ENCODE data around the gene C5orf47. TPM values are rescaled to one million over a fixed set of nuclear protein-coding genes. Genes with fewer than 3 reads are reported as not detected.

C5orf47 gene, protein sequence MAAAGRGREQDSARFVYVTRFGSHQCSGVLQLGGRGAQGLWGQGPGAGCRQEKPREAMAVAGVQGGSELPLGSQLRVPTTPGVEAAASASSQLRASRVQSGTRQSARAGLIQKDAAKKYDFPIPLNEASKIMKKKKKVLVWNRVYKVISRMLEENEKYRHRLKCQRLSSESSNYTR
- total RNA-seq (2021; ENCODE audit: unreplicated experiment) (not detected), Bru-seq, nascent RNA (percentile 16 among the genes with signal in this experiment), BruChase-seq, experiment 1, labeled RNA remaining after a 2-hour chase (percentile 27 among the genes with signal in this experiment), BruChase-seq, experiment 2, labeled RNA remaining after a 6-hour chase (percentile 25 among the genes with signal in this experiment)
- polyA plus RNA-seq (2012; ENCODE audit: insufficient read length), result not detected
- long read RNA-seq, result 0 reads

DNA sequence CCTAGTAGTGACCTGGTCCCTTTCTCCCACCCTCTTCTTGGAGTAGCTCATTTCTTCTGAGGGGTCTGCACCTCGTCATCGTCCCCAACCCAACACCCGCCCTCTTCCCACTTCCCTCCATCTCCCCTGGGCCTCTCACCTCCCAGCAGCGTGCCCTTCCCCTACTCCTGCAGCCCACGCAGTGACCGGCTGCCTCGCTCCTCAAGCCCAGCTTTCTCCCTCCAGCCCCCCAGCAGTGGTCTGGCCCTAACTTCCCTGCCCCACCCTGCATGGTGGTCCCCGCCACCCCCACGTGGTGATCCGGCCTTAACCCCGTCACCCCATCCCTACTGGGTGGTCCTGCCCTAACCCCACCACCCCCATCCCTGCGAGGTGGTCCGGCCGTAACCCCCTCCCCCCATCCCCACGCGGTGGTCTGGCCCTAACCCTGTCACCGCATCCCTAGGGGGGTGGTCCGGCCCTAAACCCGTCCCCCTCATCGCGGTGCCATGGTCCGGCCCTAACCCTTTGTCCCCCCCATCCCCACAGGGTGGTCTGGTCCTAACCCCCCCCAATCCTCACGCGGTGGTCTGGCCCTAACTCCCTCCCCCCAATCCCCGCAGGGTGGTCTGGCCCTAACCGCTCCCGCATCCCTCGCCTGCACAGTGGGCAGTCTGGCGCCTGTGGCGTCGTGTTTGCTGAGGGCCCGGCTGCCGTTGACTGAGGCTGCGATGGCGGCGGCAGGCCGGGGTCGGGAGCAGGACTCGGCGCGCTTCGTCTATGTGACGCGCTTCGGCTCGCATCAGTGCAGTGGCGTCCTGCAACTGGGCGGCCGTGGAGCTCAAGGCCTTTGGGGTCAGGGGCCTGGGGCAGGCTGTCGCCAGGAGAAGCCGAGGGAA, at the start of gene C5orf47:
TSS of gene C5orf47 (plus strand) at position 617 of the 878 bp plus-strand sequence. CDS start at position 711, 94 bp downstream.
- ChIA-PET POLR2A (no interaction called here), CTCF (no interaction called here)
- Histone ChIP-seq H3K4me1 (ENCODE audit: control insufficient read depth, insufficient read depth, low read length) (no peaks in the 10 kb centered on the region), H3K4me3 (ENCODE audit: low read depth in 2 of 2, low read length in 2 of 2) (no peak within 1 kb of the TSS), H3K9me3 (ENCODE audit: control insufficient read depth, insufficient read depth, low read depth, low read length) (no peaks in the 10 kb centered on the region), H3K27me3 (ENCODE audit: control insufficient read depth, insufficient read depth, low read length) (no peaks in the 10 kb centered on the region), H3K36me3 (ENCODE audit: control insufficient read depth, insufficient read depth, low read length) (no peaks in the 10 kb centered on the region), H3K27ac (ENCODE audit: low read length) (no peak within 1 kb of the TSS)
- DNase-seq (ENCODE audit: low read depth, low spot score) (no peak), ATAC-seq (no peak)
- in situ Hi-C loops (cut with HindIII; ENCODE audit: low pct_unique_long_range_greater_than_20kb, low sequenced_read_pairs) (no loop called here), intact Hi-C loops (cut with micrococcal nuclease; ENCODE audit: unreplicated experiment) (no loop called here)
- no peak for TF ChIP-seq SIN3A (IDR thresholded peaks at IDR 0.05; ENCODE audit: borderline replicate concordance, insufficient read depth, low read depth, low read length)
- TF ChIP-seq, protein P1, sequence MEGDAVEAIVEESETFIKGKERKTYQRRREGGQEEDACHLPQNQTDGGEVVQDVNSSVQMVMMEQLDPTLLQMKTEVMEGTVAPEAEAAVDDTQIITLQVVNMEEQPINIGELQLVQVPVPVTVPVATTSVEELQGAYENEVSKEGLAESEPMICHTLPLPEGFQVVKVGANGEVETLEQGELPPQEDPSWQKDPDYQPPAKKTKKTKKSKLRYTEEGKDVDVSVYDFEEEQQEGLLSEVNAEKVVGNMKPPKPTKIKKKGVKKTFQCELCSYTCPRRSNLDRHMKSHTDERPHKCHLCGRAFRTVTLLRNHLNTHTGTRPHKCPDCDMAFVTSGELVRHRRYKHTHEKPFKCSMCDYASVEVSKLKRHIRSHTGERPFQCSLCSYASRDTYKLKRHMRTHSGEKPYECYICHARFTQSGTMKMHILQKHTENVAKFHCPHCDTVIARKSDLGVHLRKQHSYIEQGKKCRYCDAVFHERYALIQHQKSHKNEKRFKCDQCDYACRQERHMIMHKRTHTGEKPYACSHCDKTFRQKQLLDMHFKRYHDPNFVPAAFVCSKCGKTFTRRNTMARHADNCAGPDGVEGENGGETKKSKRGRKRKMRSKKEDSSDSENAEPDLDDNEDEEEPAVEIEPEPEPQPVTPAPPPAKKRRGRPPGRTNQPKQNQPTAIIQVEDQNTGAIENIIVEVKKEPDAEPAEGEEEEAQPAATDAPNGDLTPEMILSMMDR (IDR thresholded peaks at IDR 0.05), result no peak
- TF ChIP-seq, protein P2, sequence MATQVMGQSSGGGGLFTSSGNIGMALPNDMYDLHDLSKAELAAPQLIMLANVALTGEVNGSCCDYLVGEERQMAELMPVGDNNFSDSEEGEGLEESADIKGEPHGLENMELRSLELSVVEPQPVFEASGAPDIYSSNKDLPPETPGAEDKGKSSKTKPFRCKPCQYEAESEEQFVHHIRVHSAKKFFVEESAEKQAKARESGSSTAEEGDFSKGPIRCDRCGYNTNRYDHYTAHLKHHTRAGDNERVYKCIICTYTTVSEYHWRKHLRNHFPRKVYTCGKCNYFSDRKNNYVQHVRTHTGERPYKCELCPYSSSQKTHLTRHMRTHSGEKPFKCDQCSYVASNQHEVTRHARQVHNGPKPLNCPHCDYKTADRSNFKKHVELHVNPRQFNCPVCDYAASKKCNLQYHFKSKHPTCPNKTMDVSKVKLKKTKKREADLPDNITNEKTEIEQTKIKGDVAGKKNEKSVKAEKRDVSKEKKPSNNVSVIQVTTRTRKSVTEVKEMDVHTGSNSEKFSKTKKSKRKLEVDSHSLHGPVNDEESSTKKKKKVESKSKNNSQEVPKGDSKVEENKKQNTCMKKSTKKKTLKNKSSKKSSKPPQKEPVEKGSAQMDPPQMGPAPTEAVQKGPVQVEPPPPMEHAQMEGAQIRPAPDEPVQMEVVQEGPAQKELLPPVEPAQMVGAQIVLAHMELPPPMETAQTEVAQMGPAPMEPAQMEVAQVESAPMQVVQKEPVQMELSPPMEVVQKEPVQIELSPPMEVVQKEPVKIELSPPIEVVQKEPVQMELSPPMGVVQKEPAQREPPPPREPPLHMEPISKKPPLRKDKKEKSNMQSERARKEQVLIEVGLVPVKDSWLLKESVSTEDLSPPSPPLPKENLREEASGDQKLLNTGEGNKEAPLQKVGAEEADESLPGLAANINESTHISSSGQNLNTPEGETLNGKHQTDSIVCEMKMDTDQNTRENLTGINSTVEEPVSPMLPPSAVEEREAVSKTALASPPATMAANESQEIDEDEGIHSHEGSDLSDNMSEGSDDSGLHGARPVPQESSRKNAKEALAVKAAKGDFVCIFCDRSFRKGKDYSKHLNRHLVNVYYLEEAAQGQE (IDR thresholded peaks at IDR 0.05; ENCODE audit: insufficient read depth in 1 of 2, low read depth in 2 of 2, low read length in 1 of 2), result no peak
- no peak for TF ChIP-seq POLR2AphosphoS5 (IDR thresholded peaks at IDR 0.05; ENCODE audit: low read depth, low read length)
- TF ChIP-seq TCF7L2 (IDR thresholded peaks at IDR 0.05; ENCODE audit: low read depth, low read length), result no peak
- BruUV-seq (replicated peaks), result no TSS peak

DNA sequence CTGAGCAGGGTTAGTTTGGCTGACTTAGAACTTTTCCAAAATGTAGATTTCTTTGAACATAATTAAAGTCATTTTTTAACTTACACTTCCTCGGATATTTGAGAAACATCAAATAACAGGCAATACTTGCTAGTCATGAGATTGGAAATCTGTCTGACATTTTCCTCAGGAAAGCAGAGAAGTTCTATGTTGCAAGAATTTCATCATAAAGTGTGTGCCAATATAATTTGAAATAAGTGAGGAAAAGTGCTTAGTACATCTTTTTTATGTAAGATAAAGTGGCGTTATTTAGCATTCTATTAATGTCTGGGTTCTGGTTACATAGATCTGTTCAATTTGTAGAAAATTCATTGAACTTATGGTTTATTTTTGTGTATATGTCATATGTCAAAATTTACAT, 48.7 kb upstream of the C5orf47 start:
- TF ChIP-seq POLR2AphosphoS5 (IDR thresholded peaks at IDR 0.05; ENCODE audit: low read depth, low read length) (no peak), TCF7L2 (IDR thresholded peaks at IDR 0.05; ENCODE audit: low read depth, low read length) (no peak), SIN3A (IDR thresholded peaks at IDR 0.05; ENCODE audit: borderline replicate concordance, insufficient read depth, low read depth, low read length) (no peak)
- TF ChIP-seq, protein P1 (IDR thresholded peaks at IDR 0.05), result no peak
- TF ChIP-seq, protein P2 (IDR thresholded peaks at IDR 0.05; ENCODE audit: insufficient read depth in 1 of 2, low read depth in 2 of 2, low read length in 1 of 2), result no peak

More for the DNA sequence above, 48.7 kb upstream of the C5orf47 start:
- in situ Hi-C loops (cut with HindIII; ENCODE audit: low pct_unique_long_range_greater_than_20kb, low sequenced_read_pairs) (no loop called here), intact Hi-C loops (cut with micrococcal nuclease; ENCODE audit: unreplicated experiment) (no loop called here)
- Histone ChIP-seq H3K9me3 (ENCODE audit: control insufficient read depth, insufficient read depth, low read depth, low read length) (no peaks in the 10 kb centered on the region), H3K27ac (ENCODE audit: low read length) (no peak overlapping the region), H3K4me1 (ENCODE audit: control insufficient read depth, insufficient read depth, low read length) (peaks cover 4% of the 10 kb centered on the region; the same call in 1 of the 2 replicates), H3K36me3 (ENCODE audit: control insufficient read depth, insufficient read depth, low read length) (no peaks in the 10 kb centered on the region), H3K27me3 (ENCODE audit: control insufficient read depth, insufficient read depth, low read length) (no peaks in the 10 kb centered on the region), H3K4me3 (ENCODE audit: low read depth in 2 of 2, low read length in 2 of 2) (no peak overlapping the region)
- DNase-seq (ENCODE audit: low read depth, low spot score) (no peak), ATAC-seq (no peak)
- ChIA-PET CTCF (no interaction called here), POLR2A (no interaction called here)
- BruUV-seq (replicated peaks), result no TSS peak
